Memory B cell (primary cell): Measurements from ENCODE around the gene COL19A1.

Source experiments
- ATAC-seq: fragments of 150-1000 bp; cut with Tn5 transposase; 2 replicates; pipeline ENCODE4 v1.10.0; 2021; ENCODE audit warnings: low read depth, mild to moderate bottlenecking, moderate library complexity
- DNase-seq, 2 donors: peaks; one replicate each; pipeline ENCODE4 v3.0.0; 2022; ENCODE audit warnings: low spot score in 2 of 2
- H3K27ac Mint-ChIP-seq: one replicate; pipeline ENCODE4 v1.8.0; 2022; ENCODE audit warnings: mild to moderate bottlenecking, moderate library complexity, mixed read lengths
- H3K27me3 Mint-ChIP-seq: one replicate; pipeline ENCODE4 v1.8.0; 2022; ENCODE audit warnings: mixed read lengths
- H3K36me3 Mint-ChIP-seq: one replicate; pipeline ENCODE4 v1.8.0; 2022; ENCODE audit warnings: mild to moderate bottlenecking, mixed read lengths
- H3K4me1 Mint-ChIP-seq: one replicate; pipeline ENCODE4 v1.8.0; 2022; ENCODE audit warnings: mixed read lengths
- H3K4me3 Mint-ChIP-seq: one replicate; pipeline ENCODE4 v1.8.0; 2022; ENCODE audit warnings: mild to moderate bottlenecking, moderate library complexity, mixed read lengths
- H3K9me3 Mint-ChIP-seq: one replicate; pipeline ENCODE4 v1.8.0; 2022; ENCODE audit warnings: mixed read lengths

Gene COL19A1

DNA sequence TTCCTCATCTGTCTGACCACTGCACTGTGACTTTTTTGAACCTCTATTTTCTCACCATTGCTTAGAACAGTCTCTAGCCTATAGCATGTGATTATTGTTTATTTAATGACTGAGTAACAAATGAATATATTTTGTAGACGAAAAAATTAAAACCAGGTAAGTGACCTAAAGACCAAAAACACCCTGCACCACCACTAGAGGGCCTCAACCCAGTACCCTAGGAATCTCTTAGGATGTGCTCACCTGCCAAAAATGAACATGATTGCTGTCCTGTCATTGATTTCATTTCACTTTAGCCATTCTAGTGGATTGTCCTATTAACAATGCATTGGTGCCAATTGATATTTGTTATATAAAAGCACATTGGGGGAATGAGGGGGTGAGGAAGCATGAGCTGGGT lies 237.4 kb downstream of the COL19A1 start:
- peaks cover 21% of the 10 kb centered on the region for H3K36me3 Mint-ChIP-seq

GRCh38 chr6:70107852-70108629 lies 241.7 kb downstream of the COL19A1 start:
- ATAC-seq, result peak; percentile 41
- Mint-ChIP-seq H3K4me3 (no peak overlapping the region), H3K36me3 (peaks cover 13% of the 10 kb centered on the region), H3K27me3 (no peaks in the 10 kb centered on the region), H3K9me3 (no peaks in the 10 kb centered on the region), H3K27ac (peak overlapping the region; percentile 65), H3K4me1 (peaks cover 7% of the 10 kb centered on the region)
- DNase-seq, result peak in 1 of 2 donors; percentile 60

More for the DNA sequence above, 237.4 kb downstream of the COL19A1 start:
- Mint-ChIP-seq H3K4me3 (no peak overlapping the region), H3K27me3 (no peaks in the 10 kb centered on the region), H3K27ac (peak overlapping the region; percentile 60), H3K9me3 (no peaks in the 10 kb centered on the region), H3K4me1 (peaks cover 10% of the 10 kb centered on the region)
- ATAC-seq (no peak), DNase-seq (no peak)

- DNase-seq (no peak), ATAC-seq (no peak)
- Mint-ChIP-seq H3K4me1 (peaks cover 7% of the 10 kb centered on the region), H3K4me3 (no peak overlapping the region), H3K36me3 (peaks cover 5% of the 10 kb centered on the region), H3K27me3 (no peaks in the 10 kb centered on the region), H3K9me3 (no peaks in the 10 kb centered on the region), H3K27ac (peak overlapping the region; percentile 47)
Measured at GRCh38 chr6:70110126-70111022, 244.0 kb downstream of the COL19A1 start.

GRCh38 chr6:70111737-70112136 lies 245.4 kb downstream of the COL19A1 start:
- no peaks in the 10 kb centered on the region for H3K27me3 Mint-ChIP-seq
- H3K9me3 Mint-ChIP-seq, result no peaks in the 10 kb centered on the region
- no peak overlapping the region for H3K27ac Mint-ChIP-seq
- H3K4me1 Mint-ChIP-seq, result peaks cover 7% of the 10 kb centered on the region
- no peak overlapping the region for H3K4me3 Mint-ChIP-seq
- no peak for ATAC-seq
- peaks cover 8% of the 10 kb centered on the region for H3K36me3 Mint-ChIP-seq
- no peak for DNase-seq

GRCh38 chr6:70112716-70113115 lies 246.4 kb downstream of the COL19A1 start:
- Mint-ChIP-seq H3K36me3 (peaks cover 13% of the 10 kb centered on the region), H3K4me1 (peaks cover 5% of the 10 kb centered on the region), H3K27ac (no peak overlapping the region), H3K9me3 (no peaks in the 10 kb centered on the region), H3K27me3 (no peaks in the 10 kb centered on the region), H3K4me3 (no peak overlapping the region)
- ATAC-seq, result no peak
- no peak for DNase-seq

DNA sequence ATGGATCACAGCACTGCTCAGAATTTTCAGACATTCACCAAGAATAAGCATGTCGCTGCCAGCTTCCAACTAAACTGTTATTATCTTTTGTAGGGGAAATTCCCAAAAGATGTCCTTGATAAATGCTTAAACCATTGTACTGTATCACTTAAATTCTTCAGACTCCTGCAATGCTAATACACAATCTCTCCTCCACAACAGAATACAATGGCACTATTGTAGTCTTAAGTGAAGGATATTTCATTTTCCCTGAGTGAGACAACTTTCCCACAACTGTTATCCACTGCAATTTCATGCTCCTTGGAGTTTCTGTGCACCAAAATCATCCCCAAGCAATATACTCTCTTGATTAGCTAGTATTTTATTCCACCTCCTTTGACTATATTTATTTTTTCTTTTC lies 246.8 kb downstream of the COL19A1 start:
- H3K27me3 Mint-ChIP-seq, result no peaks in the 10 kb centered on the region
- H3K27ac Mint-ChIP-seq, result no peak overlapping the region
- ATAC-seq, result no peak
- no peaks in the 10 kb centered on the region for H3K9me3 Mint-ChIP-seq
- no peak for DNase-seq
- H3K4me3 Mint-ChIP-seq, result no peak overlapping the region
- peaks cover under 1% of the 10 kb centered on the region for H3K4me1 Mint-ChIP-seq
- H3K36me3 Mint-ChIP-seq, result peaks cover 14% of the 10 kb centered on the region

DNA sequence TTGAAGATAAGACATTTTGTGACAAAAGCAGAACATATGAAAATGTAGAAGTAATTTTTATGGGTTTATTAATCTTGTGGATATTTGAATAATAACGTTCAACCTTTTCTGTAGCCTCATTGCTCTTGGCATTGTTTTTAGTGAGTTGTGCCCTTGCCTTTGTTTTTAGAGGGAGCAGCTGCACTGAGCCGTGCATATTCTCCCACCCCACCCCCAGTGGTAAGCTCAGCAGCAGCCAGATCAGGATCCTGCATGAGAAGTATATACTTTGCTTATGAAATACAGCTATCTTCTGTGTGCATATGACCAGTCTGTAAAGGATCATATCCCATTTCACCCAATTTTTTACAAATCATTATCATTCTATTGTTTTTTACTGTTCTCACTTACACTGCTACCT lies 252.3 kb downstream of the COL19A1 start:
- DNase-seq (no peak), ATAC-seq (no peak)
- H3K9me3 Mint-ChIP-seq, result no peaks in the 10 kb centered on the region
- H3K4me3 Mint-ChIP-seq, result no peak overlapping the region
- H3K4me1 Mint-ChIP-seq, result no peaks in the 10 kb centered on the region
- peaks cover 27% of the 10 kb centered on the region for H3K36me3 Mint-ChIP-seq
- no peaks in the 10 kb centered on the region for H3K27me3 Mint-ChIP-seq
- no peak overlapping the region for H3K27ac Mint-ChIP-seq

GRCh38 chr6:70119218-70119835 lies 253.0 kb downstream of the COL19A1 start:
- Mint-ChIP-seq H3K36me3 (peaks cover 27% of the 10 kb centered on the region), H3K27ac (no peak overlapping the region), H3K27me3 (no peaks in the 10 kb centered on the region), H3K4me3 (no peak overlapping the region), H3K9me3 (no peaks in the 10 kb centered on the region), H3K4me1 (no peaks in the 10 kb centered on the region)
- ATAC-seq (no peak), DNase-seq (no peak)

- Mint-ChIP-seq H3K27ac (no peak overlapping the region), H3K27me3 (no peaks in the 10 kb centered on the region), H3K4me1 (no peaks in the 10 kb centered on the region), H3K36me3 (peaks cover 22% of the 10 kb centered on the region), H3K4me3 (no peak overlapping the region), H3K9me3 (no peaks in the 10 kb centered on the region)
- no peak for DNase-seq
- no peak for ATAC-seq
Measured at GRCh38 chr6:70124443-70124842, 258.1 kb downstream of the COL19A1 start.

- ATAC-seq, result no peak
- Mint-ChIP-seq H3K27me3 (no peaks in the 10 kb centered on the region), H3K4me3 (no peak overlapping the region), H3K27ac (no peak overlapping the region), H3K4me1 (no peaks in the 10 kb centered on the region), H3K9me3 (no peaks in the 10 kb centered on the region), H3K36me3 (peaks cover 25% of the 10 kb centered on the region)
- no peak for DNase-seq
Measured at GRCh38 chr6:70124882-70125545, 258.7 kb downstream of the COL19A1 start.

- Mint-ChIP-seq H3K9me3 (no peaks in the 10 kb centered on the region), H3K4me1 (no peaks in the 10 kb centered on the region), H3K36me3 (peaks cover 21% of the 10 kb centered on the region), H3K4me3 (no peak overlapping the region), H3K27me3 (no peaks in the 10 kb centered on the region), H3K27ac (no peak overlapping the region)
- DNase-seq, result no peak
- ATAC-seq, result no peak
Measured at GRCh38 chr6:70125602-70126001, 259.2 kb downstream of the COL19A1 start.

DNA sequence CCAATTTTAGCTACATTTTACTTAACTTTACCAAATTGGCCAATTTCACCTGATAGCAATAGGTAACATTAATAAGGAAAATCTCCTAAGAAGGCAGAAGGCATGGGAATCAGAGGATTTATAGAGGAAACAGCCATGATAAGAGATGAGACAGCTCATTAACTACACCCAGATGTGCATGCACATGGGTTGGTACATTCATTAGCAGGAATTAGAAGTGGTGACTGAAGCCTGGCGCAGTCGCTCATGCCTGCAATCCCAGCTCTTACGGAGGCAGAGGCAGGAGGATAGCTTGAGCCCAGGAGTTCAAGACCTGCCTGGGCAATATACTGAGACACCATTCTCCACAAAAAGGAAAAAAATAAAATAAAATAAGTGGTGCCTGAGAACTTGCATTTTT lies 263.0 kb downstream of the COL19A1 start:
- Mint-ChIP-seq H3K27ac (no peak overlapping the region), H3K4me1 (no peaks in the 10 kb centered on the region), H3K27me3 (no peaks in the 10 kb centered on the region), H3K4me3 (no peak overlapping the region), H3K9me3 (no peaks in the 10 kb centered on the region), H3K36me3 (peaks cover 20% of the 10 kb centered on the region)
- no peak for ATAC-seq
- no peak for DNase-seq

GRCh38 chr6:70130865-70131264 lies 264.5 kb downstream of the COL19A1 start:
- Mint-ChIP-seq H3K4me1 (no peaks in the 10 kb centered on the region), H3K9me3 (no peaks in the 10 kb centered on the region), H3K27ac (no peak overlapping the region), H3K4me3 (no peak overlapping the region), H3K27me3 (no peaks in the 10 kb centered on the region), H3K36me3 (peaks cover 12% of the 10 kb centered on the region)
- DNase-seq (no peak), ATAC-seq (no peak)

DNA sequence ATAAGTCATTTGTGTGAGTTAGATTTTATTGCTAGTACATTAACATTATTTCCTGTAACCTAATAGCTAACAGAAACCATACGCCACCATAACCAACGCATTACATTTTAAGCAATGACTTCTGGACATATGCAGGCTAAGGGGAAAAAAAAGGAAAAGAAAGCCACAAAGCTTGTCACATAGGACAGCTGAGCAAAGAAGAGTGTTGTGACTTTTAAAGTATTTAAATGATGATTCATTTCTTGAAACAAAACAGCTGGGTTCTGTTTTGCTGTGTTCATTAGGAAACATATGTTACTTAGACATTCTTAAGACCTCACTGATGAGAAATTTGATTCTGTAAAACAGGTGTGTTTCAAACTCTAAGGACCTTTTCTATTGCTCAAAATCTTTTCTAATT lies 265.2 kb downstream of the COL19A1 start:
- DNase-seq, result no peak
- no peak overlapping the region for H3K27ac Mint-ChIP-seq
- no peaks in the 10 kb centered on the region for H3K9me3 Mint-ChIP-seq
- H3K4me1 Mint-ChIP-seq, result no peaks in the 10 kb centered on the region
- no peak for ATAC-seq
- peaks cover 12% of the 10 kb centered on the region for H3K36me3 Mint-ChIP-seq
- H3K4me3 Mint-ChIP-seq, result no peak overlapping the region
- no peaks in the 10 kb centered on the region for H3K27me3 Mint-ChIP-seq
